ENCODE data around the gene AFDN.

AFDN gene

GRCh38 chr6:167817729-167818128 lies 9.0 kb upstream of the AFDN start:
- DNase-seq = no peak

- no peak for DNase-seq
Measured at GRCh38 chr6:167819576-167819975, 7.1 kb upstream of the AFDN start.

- DNase-seq = no peak
Measured at GRCh38 chr6:167820681-167821080, 6.0 kb upstream of the AFDN start.

- DNase-seq = peak; percentile 77
Measured at GRCh38 chr6:167824591-167825331, 1.9 kb upstream of the AFDN start.

GRCh38 chr6:167825332-167826229 lies 1.1 kb upstream of the AFDN start:
- no peak for DNase-seq

GRCh38 chr6:167826230-167826895 lies 348 bp upstream of the AFDN start:
- peak; percentile 46 for DNase-seq

- DNase-seq = no peak
Measured at GRCh38 chr6:167827583-167828324, 1.0 kb downstream of the AFDN start.

GRCh38 chr6:167828325-167828956 lies 1.7 kb downstream of the AFDN start:
- DNase-seq = no peak

GRCh38 chr6:167829513-167829912 lies 2.8 kb downstream of the AFDN start:
- no peak for DNase-seq

GRCh38 chr6:167831281-167831828 lies 4.6 kb downstream of the AFDN start:
- no peak for DNase-seq

GRCh38 chr6:167832497-167833395 lies 6.0 kb downstream of the AFDN start:
- no peak for DNase-seq

- no peak for DNase-seq
Measured at GRCh38 chr6:167833396-167833763, 6.7 kb downstream of the AFDN start.

GRCh38 chr6:167835260-167835659 lies 8.5 kb downstream of the AFDN start:
- no peak for DNase-seq

GRCh38 chr6:167836721-167837120 lies 10.0 kb downstream of the AFDN start:
- DNase-seq = no peak

- DNase-seq = no peak
Measured at GRCh38 chr6:167838207-167838748, 11.6 kb downstream of the AFDN start.

GRCh38 chr6:167839343-167839742 lies 12.6 kb downstream of the AFDN start:
- no peak for DNase-seq

GRCh38 chr6:167839755-167840154 lies 13.0 kb downstream of the AFDN start:
- DNase-seq = no peak

GRCh38 chr6:167840160-167840525 lies 13.4 kb downstream of the AFDN start:
- DNase-seq = no peak

GRCh38 chr6:167840526-167841179 lies 13.9 kb downstream of the AFDN start:
- DNase-seq = no peak

GRCh38 chr6:167841981-167842380 lies 15.3 kb downstream of the AFDN start:
- no peak for DNase-seq
